ENCODE results near the gene WDR1.

GRCh38 chr4:10080589-10081217 is 35.9 kb downstream of the WDR1 start:
- TF ChIP-seq CTCF (IDR thresholded peaks at IDR 0.05 in 2 of 3, conservative IDR thresholded peaks at IDR 0.05 in 1 of 3; ENCODE audit: borderline replicate concordance in 1 of 3, insufficient read depth in 1 of 3, low read depth in 2 of 3, low read length in 2 of 3) (no peak), MAX (IDR thresholded peaks at IDR 0.05) (no peak), EGR1 (IDR thresholded peaks at IDR 0.05; ENCODE audit: low read depth) (no peak), POLR2A (IDR thresholded peaks at IDR 0.05; ENCODE audit: borderline replicate concordance, extremely low read depth, insufficient read depth, insufficient read length) (no peak), RAD21 (IDR thresholded peaks at IDR 0.05; ENCODE audit: low read depth) (no peak)
